Measurements from ENCODE around the gene GON4L. TPM values are rescaled to one million over a fixed set of nuclear protein-coding genes. Genes with fewer than 3 reads are reported as not detected.
"Not testable (repeated sequence)": the region's sequence is repeated elsewhere in the genome, so short reads cannot be mapped to it uniquely, and the experiment has no call there.

GON4L gene, protein sequence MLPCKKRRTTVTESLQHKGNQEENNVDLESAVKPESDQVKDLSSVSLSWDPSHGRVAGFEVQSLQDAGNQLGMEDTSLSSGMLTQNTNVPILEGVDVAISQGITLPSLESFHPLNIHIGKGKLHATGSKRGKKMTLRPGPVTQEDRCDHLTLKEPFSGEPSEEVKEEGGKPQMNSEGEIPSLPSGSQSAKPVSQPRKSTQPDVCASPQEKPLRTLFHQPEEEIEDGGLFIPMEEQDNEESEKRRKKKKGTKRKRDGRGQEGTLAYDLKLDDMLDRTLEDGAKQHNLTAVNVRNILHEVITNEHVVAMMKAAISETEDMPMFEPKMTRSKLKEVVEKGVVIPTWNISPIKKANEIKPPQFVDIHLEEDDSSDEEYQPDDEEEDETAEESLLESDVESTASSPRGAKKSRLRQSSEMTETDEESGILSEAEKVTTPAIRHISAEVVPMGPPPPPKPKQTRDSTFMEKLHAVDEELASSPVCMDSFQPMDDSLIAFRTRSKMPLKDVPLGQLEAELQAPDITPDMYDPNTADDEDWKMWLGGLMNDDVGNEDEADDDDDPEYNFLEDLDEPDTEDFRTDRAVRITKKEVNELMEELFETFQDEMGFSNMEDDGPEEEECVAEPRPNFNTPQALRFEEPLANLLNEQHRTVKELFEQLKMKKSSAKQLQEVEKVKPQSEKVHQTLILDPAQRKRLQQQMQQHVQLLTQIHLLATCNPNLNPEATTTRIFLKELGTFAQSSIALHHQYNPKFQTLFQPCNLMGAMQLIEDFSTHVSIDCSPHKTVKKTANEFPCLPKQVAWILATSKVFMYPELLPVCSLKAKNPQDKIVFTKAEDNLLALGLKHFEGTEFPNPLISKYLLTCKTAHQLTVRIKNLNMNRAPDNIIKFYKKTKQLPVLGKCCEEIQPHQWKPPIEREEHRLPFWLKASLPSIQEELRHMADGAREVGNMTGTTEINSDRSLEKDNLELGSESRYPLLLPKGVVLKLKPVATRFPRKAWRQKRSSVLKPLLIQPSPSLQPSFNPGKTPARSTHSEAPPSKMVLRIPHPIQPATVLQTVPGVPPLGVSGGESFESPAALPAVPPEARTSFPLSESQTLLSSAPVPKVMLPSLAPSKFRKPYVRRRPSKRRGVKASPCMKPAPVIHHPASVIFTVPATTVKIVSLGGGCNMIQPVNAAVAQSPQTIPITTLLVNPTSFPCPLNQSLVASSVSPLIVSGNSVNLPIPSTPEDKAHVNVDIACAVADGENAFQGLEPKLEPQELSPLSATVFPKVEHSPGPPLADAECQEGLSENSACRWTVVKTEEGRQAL (N-terminal part only)
- 10 to 100 TPM; 40.4 to 70.5 (median 60.6) TPM for polyA plus RNA-seq (ENCODE audit: insufficient read length in 3 of 3)
- long read RNA-seq, donor 1 = 0 reads
- long read RNA-seq, donor 2, partial matches to known transcripts = 6 of 6 reads
- long read RNA-seq, donor 2, other reads (novel, unspliced or antisense) = 0 of 6 reads
- long read RNA-seq, donor 3, partial matches to known transcripts = 5 of 5 reads
- long read RNA-seq, donor 3, other reads (novel, unspliced or antisense) = 0 of 5 reads
- long read RNA-seq, donor 4 = 0 reads
- long read RNA-seq, donor 5 = 0 reads
- long read RNA-seq, donor 6, partial matches to known transcripts = 7 of 7 reads
- long read RNA-seq, donor 6, other reads (novel, unspliced or antisense) = 0 of 7 reads
- long read RNA-seq, donor 7, partial matches to known transcripts = 0 of 1 reads
- long read RNA-seq, donor 7, other reads (novel, unspliced or antisense) = 0 of 1 reads
- long read RNA-seq, donor 8 = 0 reads
- long read RNA-seq, donor 9 = 0 reads
- long read RNA-seq, donor 10, partial matches to known transcripts = 0 of 1 reads
- long read RNA-seq, donor 10, other reads (novel, unspliced or antisense) = 0 of 1 reads
- long read RNA-seq, donor 11, partial matches to known transcripts = 0 of 1 reads
- long read RNA-seq, donor 11, other reads (novel, unspliced or antisense) = 0 of 1 reads
- long read RNA-seq, donor 12, partial matches to known transcripts = 33 of 33 reads
- long read RNA-seq, donor 12, other reads (novel, unspliced or antisense) = 0 of 33 reads
- long read RNA-seq, donor 13, full-length matches to known transcripts = 2 of 2 reads
- long read RNA-seq, donor 13, partial matches to known transcripts = 0 of 2 reads
- long read RNA-seq, donor 13, other reads (novel, unspliced or antisense) = 0 of 2 reads
- long read RNA-seq, donor 14 = 0 reads
- long read RNA-seq, donor 15, partial matches to known transcripts = 14 of 14 reads
- long read RNA-seq, donor 15, other reads (novel, unspliced or antisense) = 0 of 14 reads
- long read RNA-seq, donor 16, partial matches to known transcripts = 0 of 2 reads
- long read RNA-seq, donor 16, other reads (novel, unspliced or antisense) = 0 of 2 reads

DNA sequence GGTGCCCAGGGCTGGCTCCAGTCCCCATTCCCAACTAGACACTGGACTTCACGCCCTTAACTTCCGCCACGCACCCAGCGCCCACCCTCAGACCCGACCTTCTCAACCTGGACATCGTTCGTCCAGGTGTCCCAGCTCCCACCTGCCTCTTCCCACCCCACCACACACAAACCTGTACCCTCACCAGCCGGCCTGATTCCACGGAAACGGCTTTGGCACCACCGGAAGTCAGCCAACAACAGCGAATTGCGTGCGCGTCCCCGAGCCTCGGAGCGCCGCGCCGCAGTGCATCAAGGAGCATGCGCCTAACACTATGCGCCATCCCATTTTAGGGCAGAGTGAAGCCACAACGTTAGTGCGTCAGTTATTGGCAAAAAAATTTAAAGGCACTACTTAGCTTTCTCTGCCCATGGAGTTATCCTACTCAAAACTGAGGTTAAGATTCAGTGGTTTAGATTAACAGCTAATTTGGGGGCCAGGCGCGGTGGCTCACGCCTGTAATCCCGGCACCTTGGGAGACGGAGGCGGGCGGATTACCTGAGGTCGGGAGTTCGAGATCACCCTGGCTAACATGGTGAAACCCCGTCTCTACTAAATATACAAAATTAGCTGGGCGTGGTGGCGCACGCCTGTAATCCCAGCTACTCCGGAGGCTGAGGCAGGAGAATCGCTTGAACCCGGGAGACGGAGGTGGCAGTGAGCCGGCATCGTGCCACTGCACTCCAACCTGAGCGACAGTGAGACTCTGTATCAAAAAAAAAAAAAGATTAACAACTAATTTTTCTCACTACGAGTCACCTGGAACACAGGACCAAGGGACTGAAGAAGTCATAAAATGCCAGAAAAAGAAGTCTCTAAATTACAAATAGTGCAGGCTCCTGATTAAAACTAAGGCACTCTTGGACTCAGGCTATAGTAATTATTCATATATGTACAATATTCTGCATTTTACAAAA, at the start of gene GON4L:
GON4L (minus strand) TSS at position 240 of the 956 bp plus-strand sequence. CDS start 3,434 bp downstream, outside the sequence.
- DNase-seq = peak; percentile 93

DNA sequence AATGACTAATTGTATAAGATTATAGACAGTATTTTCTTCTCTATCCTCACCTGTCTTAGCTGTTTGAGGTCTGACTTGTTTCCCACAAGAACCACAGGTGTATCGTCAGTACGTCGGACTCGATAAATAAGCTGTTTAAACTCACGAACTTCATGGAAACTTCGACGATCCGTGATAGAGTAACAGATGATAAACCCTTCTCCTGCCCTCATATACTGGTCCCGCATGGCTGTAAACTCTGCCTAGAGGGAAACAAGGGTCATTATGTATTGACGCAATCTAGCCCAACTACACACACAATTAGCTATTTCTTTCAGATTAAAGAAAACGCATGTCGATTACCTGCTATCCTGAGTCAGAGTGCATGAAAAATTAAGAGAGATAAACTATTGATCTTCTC, 47.2 kb upstream of the GON4L start:
- DNase-seq = no peak

DNA sequence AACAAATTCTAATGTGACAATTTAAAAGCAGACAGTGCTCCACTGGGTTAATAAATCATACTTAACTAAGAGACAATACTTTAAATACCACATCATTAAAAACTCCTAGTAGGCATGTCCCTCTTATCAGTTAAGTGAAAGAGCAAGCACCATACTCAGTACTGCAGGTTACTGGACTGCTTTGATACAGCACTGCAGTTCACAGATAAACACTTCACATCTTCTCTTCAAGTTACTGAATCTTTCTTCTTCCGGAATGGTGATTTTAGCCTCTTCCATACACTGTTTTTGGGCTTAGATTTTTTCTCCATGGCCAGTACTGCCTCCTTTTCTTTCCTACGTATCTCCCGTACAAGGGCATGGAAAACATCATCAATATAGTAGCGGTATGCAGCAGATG, 43.1 kb upstream of the GON4L start:
- DNase-seq = no peak

- no peak for DNase-seq
These were observed 42.7 kb upstream of the GON4L start for GRCh38 chr1:155899683-155900082.

DNA sequence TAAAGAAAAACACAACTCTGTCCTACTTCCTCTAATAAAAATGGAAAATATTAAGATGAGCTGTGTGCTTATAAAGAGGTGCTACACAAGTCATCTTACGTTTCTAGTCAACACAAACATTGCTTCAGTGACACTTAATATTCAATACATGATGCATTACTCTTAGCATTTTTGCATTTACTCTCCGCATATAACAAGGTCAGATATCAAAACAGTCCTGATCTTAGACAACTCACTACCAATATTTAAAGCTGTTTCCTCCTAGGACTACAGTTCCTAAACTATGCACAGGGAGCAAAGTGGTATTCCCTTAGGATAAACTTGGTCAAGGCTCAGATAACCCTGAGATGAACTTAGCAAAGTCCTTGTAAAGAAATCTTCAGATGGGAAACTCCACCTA, 41.9 kb upstream of the GON4L start:
- DNase-seq = no peak

DNA sequence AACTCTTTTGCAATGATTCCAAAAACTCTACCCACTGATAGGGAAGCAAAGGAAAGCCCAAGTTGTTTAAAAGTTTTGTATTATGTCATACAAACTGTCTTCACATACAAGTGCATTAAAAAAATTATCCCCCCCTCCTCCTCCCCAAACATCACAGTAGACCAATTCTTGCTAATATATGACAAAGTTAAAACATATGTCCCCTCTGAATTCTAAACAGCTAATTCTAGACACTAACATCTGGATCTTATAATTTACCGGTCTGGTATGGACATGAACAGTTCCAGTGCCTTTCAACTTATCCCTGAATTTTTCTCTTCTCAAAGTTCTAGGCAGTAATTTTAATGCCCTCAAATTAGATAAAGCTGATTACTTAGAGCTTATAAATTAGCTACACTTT, 40.7 kb upstream of the GON4L start:
- no peak for DNase-seq

DNA sequence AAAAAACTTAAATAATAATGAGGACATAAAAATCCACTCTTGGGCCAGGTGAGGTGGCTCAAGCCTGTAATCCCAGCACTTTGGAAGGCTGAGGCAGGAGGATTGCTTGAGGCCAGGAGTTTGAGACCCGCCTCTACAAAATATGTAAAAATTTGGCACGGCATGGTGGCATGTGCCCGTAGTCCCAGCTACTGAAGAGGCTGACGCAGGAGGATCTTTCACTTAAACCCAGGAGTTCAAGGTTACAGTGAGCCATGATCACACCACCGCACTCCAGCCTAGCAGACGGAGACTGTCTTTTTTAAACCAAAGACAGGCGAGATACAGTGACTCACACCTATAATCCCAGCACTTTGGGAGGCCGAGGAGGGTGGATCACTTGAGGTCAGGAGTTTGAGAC, 39.5 kb upstream of the GON4L start:
- not testable (repeated sequence) for DNase-seq

- not testable (repeated sequence) for DNase-seq
These were observed 38.6 kb upstream of the GON4L start for GRCh38 chr1:155895617-155896016.

DNA sequence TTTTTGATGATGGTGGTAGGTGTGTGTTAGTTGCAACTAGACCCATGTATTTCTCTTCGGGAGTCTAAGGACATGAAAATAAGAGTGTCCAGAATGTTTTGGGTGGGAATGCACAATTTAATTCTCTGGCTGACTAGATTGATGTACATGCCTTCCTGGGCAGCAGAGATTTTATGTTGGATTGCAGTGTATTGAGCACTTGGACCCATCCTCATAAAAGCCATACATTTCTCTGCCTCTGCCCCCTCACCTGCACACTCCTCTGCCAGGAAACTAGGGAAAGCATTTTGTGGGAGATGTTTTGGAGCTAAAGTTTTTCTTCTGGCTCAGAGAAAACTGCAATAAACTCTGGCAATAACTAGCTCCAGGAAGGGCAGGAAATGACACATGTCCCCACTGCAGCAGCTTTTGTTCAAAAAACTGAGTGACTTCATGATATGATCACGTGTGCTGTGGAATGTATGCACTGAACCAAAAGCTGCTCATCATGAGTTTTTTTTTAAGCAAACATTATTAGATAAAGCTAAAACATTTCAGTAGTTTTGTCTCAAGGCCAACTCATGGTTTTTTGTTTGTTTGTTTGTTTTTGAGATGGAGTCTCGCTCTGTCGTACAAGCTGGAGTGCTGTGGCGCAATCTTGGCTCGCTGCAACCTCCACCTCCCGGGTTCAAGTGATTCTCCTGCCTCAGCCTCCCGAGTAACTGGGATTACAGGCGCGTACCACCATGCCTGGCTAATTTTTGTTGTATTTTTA, 36.6 kb upstream of the GON4L start:
- peak; percentile 38 for DNase-seq

DNA sequence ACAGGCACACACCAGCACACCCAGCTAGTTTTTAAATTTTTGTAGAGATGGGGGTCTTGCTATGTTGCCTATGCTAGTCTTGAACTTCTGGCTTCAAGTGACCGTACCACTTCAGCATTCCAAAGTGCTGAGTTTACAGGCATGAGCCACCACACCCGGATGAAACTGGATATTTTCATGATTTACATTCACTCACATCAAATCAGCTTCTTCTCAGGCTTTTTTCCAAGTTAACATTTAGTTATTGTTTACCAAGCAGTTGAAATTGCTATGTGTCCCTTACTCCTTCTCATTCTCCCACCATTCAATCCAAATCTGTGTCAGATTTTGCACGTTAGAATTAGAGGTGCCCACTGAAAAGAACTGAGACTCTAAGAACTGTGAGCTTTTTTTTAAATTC, 35.8 kb upstream of the GON4L start:
- DNase-seq = no peak

DNA sequence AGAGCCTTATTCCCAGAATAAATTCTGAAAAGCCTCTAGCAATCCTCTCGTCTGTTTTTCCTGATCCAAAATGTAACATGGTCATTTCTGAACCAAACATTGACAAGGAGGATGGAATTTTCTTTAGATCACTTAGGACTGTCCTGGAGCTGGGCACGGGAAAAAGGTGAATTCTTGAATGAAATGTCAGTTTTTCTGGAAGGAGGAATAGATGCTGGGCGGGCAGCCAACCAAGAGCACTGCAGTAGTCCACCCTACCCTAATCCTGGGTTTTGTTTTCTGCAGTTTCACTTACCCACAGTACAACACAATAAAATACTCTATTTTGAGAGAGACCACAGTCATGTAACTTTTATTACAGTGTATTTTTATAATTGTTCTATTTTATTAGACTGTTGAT, 33.2 kb upstream of the GON4L start:
- DNase-seq = no peak

GRCh38 chr1:155889566-155889965, 32.6 kb upstream of the GON4L start:
- DNase-seq = no peak

DNA sequence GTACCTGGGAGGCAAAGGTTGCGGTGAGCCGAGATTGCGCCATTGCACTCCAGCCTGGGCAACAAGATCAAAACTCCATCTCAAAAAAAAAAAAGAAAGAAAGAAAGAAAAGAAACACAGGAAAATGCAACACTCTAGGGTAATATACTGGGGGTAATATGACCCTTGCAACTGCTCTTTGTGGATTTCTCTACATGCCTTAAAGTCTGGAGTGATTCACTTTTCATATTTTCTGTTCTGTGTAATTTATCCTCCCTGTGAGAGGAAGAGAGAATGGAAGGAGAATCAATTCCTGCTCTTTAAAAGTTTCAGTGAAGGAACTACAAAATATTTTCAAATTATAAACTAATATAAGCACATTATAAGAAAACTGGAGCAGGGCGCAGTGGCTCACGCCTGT, 31.5 kb upstream of the GON4L start:
- no peak for DNase-seq

DNA sequence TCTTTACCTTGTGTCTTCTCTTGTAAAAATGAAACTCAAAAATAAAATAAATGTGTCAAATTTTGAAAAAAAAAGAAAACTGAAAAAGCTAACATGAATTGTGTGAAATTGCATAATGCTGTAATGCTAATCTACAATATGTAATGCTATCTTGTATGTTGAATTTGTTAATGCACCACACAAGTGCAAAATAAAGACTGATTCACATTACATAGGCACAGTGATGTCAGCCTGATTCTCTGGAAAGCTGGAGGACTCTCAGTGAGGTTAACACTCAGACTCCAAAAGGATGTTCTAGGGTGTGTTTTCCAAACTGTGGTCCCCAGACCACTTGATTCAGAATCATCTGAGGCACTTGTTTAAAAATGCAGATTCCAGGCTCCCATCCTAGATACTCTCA, 28.0 kb upstream of the GON4L start:
- DNase-seq = no peak

- no peak for DNase-seq
These were observed 27.3 kb upstream of the GON4L start for GRCh38 chr1:155884031-155884960.

GRCh38 chr1:155882766-155883165, 25.8 kb upstream of the GON4L start:
- DNase-seq = no peak

GRCh38 chr1:155882235-155882634, 25.2 kb upstream of the GON4L start:
- no peak for DNase-seq
